ENCODE measurements around the gene CFLAR.

Gene CFLAR

DNA sequence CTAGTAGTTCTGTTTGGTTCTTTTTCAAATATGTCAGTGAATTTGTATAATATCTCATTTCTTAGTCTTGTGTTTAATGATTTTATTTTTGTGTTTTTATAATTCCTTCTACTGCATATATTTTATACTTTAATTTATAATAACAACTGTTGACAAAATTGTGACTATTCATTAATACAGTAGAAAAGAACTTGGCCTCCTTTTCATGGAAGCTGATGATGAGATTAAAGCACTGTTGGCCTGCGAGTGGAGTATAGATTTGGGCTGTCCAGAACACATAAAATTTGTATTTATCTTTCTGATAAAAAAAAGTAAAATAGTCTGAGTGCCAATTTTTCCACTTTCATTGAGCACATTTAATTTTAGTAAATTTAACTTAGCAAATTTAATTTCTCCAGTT is 12.1 kb downstream of the CFLAR start:
- TF ChIP-seq, protein P1, sequence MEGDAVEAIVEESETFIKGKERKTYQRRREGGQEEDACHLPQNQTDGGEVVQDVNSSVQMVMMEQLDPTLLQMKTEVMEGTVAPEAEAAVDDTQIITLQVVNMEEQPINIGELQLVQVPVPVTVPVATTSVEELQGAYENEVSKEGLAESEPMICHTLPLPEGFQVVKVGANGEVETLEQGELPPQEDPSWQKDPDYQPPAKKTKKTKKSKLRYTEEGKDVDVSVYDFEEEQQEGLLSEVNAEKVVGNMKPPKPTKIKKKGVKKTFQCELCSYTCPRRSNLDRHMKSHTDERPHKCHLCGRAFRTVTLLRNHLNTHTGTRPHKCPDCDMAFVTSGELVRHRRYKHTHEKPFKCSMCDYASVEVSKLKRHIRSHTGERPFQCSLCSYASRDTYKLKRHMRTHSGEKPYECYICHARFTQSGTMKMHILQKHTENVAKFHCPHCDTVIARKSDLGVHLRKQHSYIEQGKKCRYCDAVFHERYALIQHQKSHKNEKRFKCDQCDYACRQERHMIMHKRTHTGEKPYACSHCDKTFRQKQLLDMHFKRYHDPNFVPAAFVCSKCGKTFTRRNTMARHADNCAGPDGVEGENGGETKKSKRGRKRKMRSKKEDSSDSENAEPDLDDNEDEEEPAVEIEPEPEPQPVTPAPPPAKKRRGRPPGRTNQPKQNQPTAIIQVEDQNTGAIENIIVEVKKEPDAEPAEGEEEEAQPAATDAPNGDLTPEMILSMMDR (conservative IDR thresholded peaks at IDR 0.05; ENCODE audit: low read depth, low read length) = no peak
- no peak for DNase-seq (ENCODE audit: low read depth)
- no peak overlapping the region for H3K4me3 ChIP-seq (ENCODE audit: low read length)

DNA sequence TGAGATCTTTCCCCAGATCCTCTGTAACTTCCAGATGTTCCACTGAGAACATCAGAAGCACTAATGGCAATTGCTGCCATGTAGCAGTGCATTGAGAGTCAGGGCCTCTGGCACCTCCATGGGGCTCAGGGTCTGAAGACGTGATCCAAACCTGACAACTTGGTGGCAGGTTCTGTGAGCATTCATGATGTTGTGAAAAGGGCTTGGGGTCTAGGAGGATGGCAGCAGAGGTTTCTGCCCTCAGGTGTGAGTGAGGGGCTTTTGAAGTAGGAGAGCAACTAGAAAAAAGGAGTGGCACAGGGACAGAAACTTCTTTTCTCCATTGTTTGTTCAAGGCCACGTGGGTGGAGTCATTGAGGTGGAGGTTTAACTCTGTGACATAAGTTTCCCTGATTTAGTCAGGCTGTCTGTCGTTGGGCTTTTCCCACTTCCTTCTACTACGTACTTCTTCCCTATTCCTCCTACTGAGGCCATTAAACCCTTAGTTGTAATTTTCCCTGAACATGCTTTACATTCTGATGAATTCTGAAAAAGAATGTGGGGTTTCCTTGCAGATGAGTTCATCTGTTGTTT is 13.1 kb downstream of the CFLAR start:
- no peak overlapping the region for H3K4me3 ChIP-seq (ENCODE audit: low read length)
- no peak for DNase-seq (ENCODE audit: low read depth)
- TF ChIP-seq, protein P1 (conservative IDR thresholded peaks at IDR 0.05; ENCODE audit: low read depth, low read length) = no peak

DNA sequence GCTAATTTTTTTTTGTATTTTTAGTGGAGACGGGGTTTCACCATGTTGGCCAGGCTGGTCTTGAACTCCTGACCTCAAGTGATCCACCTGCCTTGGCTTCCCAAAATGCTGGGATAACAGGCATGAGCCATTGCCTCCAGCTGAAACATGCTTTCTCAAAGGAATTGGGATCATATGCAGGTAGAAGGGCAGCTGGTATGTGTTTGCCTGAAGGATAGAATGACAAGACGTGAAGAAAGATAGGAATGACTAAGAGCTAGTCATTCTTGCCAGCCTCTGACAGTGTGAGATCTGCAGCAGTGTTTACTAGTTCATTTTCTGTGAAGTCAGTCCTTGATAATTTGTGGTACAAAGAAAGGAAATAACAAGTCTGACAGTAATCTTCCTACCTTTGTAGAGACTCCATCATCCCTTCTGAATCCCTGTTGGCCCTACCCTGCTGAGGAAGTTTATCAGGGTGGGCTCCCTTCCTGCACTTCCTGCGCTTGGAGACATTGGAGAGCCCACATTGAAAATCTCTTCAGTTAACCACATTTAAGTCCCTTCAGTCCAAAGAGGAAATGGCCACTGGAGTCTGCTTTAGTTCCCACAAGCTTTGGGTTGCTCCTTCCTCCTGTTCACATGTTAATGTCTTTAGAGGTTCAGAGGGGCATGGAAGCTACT is 14.7 kb downstream of the CFLAR start:
- no peak for DNase-seq (ENCODE audit: low read depth)
- TF ChIP-seq, protein P1 (conservative IDR thresholded peaks at IDR 0.05; ENCODE audit: low read depth, low read length) = no peak
- H3K4me3 ChIP-seq (ENCODE audit: low read length) = no peak overlapping the region

DNA sequence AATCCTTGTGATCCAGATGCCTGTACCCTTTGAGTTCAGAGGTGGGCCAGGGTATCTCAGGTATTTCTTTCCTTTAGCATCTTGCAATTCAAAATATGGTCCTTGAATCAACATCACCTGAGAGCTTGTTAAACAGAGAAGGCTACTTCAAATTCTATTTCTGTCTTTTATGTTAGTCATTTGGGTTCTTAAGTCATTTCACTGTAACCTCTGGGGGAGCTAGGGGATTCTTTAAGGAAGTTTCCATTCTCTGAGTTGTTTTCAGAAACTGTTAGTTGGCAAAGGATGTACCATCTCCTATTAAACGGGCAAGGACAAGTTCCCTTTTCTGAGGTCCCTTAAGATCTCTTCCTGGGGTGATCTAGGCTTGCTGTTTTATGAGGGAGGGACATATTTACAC is 16.6 kb downstream of the CFLAR start:
- TF ChIP-seq, protein P1 (conservative IDR thresholded peaks at IDR 0.05; ENCODE audit: low read depth, low read length) = no peak
- no peak overlapping the region for H3K4me3 ChIP-seq (ENCODE audit: low read length)
- DNase-seq (ENCODE audit: low read depth) = no peak

DNA sequence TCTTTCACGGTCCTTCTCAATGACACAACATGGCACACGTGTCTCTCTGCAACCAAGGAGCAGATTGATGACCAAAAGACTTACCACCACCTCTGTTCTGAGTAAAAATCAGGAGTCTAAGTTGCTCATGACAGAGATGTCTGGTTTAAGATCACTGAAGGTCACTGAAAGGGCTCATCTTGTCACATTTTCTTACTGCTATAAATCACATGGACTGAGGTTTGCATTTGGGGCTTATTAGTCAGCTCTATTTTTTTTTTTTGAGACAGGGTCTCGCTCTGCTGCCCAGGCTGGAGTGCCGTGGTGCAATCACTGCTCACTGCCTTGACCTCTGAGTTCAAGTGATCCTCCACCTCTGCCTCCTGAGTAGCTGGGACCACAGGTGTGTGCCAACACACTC is 19.4 kb downstream of the CFLAR start:
- DNase-seq (ENCODE audit: low read depth) = no peak
- H3K4me3 ChIP-seq (ENCODE audit: low read length) = no peak overlapping the region
- TF ChIP-seq, protein P1 (conservative IDR thresholded peaks at IDR 0.05; ENCODE audit: low read depth, low read length) = no peak

DNA sequence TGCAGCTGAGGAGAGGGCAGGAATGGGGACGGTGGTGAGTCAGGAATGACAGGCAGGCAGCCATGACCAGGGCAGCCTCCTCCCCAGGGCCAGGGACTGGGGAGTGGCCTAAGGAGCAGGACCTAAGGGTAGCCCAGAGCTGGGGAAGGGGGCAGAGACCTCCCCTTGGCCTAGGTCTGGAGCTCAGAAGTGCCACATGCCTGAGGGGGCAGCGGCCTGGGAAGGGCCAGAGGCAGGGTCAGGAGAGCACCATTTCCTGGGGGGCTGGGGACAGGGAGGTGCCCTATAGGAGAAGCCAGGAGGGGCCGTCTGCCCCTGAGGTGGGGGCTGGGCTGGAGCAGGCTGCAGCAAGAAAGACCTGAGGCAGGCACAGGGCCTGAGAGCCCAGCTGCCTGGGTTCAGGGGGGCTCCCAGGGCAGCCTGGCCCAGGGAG is 20.9 kb downstream of the CFLAR start:
- no peak for DNase-seq (ENCODE audit: low read depth)

More for the DNA sequence above, 20.9 kb downstream of the CFLAR start:
- TF ChIP-seq, protein P1 (conservative IDR thresholded peaks at IDR 0.05; ENCODE audit: low read depth, low read length) = no peak
- H3K4me3 ChIP-seq (ENCODE audit: low read length) = no peak overlapping the region

Data from retinal pigment epithelial cell (primary cell).